ENCODE results near the gene CRPPA.
"Not testable (repeated sequence)": the region's sequence is repeated elsewhere in the genome, so short reads cannot be mapped to it uniquely, and the experiment has no call there.

Gene CRPPA

DNA sequence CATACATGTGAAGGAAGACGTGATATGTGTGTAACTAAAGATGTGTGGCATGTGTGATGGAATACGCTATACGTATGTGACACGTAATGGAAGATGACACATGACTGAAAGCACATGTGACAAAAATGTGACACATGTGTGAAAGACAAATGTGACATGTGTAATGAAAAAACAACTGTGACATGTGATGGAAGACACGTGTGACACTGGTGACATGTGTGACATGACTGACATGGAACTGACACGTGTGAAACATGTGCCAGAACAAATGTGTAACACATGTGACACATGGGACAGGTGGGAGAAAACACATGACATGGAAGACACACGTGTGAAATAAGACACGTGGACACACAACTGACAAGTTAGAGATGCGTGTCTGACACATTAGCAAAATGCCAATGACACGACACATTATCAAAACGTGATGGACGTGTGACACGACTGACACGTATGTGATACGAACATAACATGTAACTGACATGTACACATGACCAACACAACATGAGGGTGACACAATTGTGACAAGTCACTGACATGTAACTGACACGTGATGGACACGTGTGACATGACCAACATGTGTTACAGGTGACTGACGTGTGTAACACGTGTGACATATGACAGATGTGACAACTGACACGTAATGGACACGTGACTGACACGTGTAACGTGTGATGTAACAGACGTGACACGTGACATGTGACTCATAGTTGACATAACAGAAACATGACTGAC lies 24.4 kb downstream of the CRPPA start:
- DNase-seq = no peak

DNA sequence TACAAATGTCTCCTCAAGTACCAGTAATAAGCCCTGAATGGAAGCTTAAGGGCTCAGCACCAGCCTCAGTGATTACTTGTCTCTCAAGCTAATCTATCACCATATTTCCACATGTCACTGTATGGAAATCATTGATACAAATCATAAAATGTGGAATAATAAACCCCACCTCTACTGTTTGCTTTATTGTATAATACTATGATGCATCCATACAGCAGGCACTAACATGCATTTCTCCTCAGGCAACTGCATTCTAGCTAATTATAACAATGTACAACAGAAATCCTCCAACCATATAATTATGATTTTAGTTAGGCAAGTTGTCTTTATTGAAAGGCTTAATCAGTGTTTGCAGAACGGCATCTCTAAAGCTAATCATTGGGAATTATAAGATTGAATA lies 26.2 kb downstream of the CRPPA start:
- DNase-seq = no peak

DNA sequence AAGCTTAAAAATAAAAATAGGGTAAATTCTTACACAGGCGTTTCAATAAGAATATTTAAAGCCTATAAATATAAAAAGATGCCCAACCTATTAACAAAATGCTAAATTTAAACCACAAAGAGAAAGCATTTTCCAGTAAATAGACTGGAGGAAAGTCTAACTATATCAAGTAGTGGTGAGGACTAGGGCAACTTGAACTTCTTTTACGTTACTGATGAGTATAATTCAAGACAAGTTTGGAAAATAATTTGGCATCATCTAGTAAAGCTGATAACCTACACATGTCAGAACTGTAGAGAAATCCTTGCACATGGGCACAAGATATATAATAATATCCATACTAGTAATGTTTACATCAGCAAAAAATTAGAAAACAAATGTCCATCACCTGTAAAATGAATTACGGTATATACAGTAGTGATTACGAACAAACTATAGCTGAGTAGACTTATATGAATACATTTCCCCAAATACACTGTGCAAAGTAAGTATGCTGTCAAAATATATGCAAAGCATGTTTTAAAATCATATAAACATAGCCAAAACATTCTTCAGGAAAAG lies 27.4 kb downstream of the CRPPA start:
- DNase-seq = no peak

DNA sequence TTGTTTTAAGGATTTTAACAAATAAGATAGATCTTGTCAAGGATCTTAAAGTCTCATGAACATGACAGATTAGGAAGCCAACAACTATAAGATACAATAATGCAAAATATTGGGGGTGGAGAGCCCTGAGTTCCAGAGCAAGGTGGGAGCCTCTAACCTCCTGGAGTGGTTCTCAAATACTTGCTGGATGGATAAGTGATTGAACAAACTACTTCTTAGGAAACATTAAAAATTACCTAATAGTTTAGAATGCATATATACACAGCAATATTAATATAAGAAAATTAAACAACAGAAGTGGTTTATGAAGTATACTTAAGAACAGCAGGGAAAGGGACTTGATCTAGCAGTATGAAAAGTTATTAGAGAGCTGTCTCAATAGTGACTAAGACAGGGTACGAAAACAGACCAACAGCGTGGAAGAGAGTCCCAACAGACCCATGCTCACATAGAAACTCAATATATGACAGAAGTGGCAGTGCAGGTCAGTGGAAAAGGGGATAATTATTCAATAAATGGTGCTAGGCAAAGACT lies 28.3 kb downstream of the CRPPA start:
- no peak for DNase-seq

DNA sequence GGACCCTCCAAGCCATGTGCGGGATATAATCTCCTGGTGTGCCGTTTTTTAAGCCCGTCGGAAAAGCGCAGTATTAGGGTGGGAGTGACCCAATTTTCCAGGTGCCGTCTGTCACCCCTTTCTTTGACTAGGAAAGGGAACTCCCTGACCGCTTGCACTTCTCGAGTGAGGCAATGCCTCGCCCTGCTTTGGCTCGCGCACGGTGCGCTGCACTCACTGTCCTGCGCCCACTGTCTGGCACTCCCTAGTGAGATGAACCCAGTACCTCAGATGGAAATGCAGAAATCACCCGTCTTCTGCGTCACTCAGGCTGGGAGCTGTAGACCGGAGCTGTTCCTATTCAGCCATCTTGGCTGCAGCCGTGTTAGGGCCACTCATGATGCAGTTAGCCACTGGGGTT lies 37.6 kb downstream of the CRPPA start:
- not testable (repeated sequence) for DNase-seq

DNA sequence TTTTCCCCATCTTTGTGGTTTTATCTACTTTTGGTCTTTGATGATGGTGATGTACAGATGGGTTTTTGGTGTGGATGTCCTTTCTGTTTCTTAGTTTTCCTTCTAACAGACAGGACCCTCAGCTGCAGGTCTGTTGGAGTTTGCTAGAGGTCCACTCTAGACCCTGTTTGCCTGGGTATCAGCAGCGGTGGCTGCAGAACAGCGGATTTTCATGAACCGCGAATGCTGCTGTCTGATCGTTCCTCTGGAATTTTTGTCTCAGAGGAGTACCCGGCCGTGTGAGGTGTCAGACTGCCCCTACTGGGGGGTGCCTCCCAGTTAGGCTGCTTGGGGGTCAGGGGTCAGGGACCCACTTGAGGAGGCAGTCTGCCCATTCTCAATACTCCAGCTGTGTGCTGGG lies 38.2 kb downstream of the CRPPA start:
- not testable (repeated sequence) for DNase-seq
